ENCODE measurements around the gene WNT7B.

Gene WNT7B

DNA sequence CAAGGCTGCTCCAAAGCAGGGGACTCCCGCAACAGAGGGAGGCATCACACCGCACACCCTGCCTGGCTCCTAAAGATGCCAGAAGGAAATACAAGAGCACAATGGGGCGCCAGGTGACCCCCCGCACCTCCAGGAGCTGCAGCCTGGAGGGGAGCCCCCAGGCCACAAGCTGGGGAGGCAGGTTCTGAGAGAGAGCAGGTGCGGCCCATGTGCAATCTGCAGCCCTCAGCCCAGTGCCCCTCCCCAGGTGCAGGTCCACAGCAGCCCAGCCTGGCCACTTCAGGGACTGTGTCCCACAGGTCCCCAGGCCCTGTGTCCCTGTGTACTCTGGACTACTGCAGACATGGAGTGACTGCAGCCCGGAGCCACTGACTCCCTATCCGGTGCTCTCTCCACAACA is 13.1 kb downstream of the WNT7B start:
- DNase-seq (ENCODE audit: low spot score) = no peak
- TF ChIP-seq, protein P1, sequence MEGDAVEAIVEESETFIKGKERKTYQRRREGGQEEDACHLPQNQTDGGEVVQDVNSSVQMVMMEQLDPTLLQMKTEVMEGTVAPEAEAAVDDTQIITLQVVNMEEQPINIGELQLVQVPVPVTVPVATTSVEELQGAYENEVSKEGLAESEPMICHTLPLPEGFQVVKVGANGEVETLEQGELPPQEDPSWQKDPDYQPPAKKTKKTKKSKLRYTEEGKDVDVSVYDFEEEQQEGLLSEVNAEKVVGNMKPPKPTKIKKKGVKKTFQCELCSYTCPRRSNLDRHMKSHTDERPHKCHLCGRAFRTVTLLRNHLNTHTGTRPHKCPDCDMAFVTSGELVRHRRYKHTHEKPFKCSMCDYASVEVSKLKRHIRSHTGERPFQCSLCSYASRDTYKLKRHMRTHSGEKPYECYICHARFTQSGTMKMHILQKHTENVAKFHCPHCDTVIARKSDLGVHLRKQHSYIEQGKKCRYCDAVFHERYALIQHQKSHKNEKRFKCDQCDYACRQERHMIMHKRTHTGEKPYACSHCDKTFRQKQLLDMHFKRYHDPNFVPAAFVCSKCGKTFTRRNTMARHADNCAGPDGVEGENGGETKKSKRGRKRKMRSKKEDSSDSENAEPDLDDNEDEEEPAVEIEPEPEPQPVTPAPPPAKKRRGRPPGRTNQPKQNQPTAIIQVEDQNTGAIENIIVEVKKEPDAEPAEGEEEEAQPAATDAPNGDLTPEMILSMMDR (IDR thresholded peaks at IDR 0.05; ENCODE audit: extremely low read depth, insufficient read depth, missing control alignments) = no peak
- in situ Hi-C loops (cut with MboI; ENCODE audit: low pct_unique_long_range_greater_than_20kb, low sequenced_read_pairs, unreplicated experiment) = no loop called here

DNA sequence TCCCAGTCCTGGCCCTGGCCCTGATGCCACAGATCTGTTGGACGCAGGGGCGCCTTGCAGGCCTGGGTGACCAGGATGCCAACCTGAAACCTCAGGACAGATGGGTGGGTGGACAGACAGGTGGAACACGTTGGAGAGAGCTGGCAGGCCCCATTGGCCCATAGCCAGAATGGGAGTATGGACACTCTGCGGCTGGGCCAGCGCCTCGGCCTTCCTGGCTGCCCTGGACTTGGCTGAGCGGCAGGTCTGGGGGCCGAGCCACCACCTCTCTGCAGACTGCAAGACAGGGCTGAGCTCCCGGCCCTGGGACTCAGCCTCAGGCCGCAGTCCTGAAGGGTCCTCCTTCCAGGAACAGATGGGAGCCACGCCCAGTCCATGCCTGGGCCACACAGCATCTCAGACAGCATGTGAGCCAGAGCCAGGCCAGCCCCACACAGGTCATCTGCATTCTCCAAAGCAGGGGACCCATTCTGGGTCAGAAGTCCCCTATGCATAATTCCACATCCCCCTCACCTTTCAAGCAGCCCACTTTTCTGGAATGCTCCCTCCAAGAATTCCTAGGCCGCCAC is 14.1 kb downstream of the WNT7B start:
- TF ChIP-seq, protein P1 (IDR thresholded peaks at IDR 0.05; ENCODE audit: extremely low read depth, insufficient read depth, missing control alignments) = no peak
- no peak for DNase-seq (ENCODE audit: low spot score)
- in situ Hi-C loops (cut with MboI; ENCODE audit: low pct_unique_long_range_greater_than_20kb, low sequenced_read_pairs, unreplicated experiment) = no loop called here

DNA sequence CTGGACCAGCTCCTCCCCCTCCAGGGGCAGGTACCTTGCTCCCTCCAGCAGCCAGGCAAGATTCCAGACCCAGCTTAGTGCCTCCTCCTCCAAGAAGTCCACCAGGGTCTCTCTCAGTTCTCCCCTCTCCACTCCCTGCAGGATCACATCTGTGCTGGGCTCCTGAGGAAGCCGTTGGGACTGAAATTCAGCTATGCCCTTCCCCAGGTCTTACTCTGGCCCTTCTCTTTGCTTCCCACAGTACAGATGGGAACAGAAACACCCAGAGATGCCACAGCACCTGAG is 14.6 kb downstream of the WNT7B start:
- no peak for DNase-seq (ENCODE audit: low spot score)
- TF ChIP-seq, protein P1 (IDR thresholded peaks at IDR 0.05; ENCODE audit: extremely low read depth, insufficient read depth, missing control alignments) = no peak
- in situ Hi-C loops (cut with MboI; ENCODE audit: low pct_unique_long_range_greater_than_20kb, low sequenced_read_pairs, unreplicated experiment) = no loop called here

DNA sequence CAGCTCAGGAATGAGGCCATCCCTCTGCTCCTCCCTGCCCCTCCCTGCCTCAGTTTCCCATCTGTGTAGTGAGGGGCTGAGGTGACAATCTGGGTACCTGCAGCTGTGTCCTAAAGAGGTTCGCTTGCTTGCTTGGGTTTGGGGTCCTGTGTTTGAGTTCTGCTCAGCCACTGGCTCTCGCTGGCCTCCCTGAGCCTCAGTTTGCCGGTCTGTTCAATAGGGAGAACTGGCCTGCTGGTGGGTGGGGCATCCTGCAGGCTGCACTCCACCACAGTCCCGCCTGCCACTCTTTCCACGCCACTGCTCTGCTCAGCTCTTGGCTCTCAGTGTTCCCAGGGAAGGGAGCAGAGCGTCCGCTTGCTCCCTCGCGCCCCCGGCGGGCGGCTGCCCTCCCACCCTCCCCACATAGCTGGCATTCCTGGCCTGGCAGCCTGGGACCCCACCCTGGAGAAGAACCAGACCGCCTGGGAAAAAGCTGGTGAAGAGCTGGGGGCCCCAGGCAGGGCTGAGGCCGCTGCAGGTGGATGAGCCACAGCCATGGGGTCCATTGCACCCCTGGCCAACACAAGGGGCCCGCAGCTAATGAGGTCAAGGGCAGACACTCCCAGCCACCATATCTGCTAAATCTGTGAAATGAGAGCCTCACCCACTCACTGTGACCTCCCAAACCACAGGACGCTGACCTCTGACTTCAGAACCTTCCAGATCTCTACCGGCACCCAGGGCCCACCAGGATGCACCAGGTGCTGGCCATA is 15.1 kb downstream of the WNT7B start:
- DNase-seq (ENCODE audit: low spot score) = no peak
- in situ Hi-C loops (cut with MboI; ENCODE audit: low pct_unique_long_range_greater_than_20kb, low sequenced_read_pairs, unreplicated experiment) = no loop called here
- TF ChIP-seq, protein P1 (IDR thresholded peaks at IDR 0.05; ENCODE audit: extremely low read depth, insufficient read depth, missing control alignments) = no peak

DNA sequence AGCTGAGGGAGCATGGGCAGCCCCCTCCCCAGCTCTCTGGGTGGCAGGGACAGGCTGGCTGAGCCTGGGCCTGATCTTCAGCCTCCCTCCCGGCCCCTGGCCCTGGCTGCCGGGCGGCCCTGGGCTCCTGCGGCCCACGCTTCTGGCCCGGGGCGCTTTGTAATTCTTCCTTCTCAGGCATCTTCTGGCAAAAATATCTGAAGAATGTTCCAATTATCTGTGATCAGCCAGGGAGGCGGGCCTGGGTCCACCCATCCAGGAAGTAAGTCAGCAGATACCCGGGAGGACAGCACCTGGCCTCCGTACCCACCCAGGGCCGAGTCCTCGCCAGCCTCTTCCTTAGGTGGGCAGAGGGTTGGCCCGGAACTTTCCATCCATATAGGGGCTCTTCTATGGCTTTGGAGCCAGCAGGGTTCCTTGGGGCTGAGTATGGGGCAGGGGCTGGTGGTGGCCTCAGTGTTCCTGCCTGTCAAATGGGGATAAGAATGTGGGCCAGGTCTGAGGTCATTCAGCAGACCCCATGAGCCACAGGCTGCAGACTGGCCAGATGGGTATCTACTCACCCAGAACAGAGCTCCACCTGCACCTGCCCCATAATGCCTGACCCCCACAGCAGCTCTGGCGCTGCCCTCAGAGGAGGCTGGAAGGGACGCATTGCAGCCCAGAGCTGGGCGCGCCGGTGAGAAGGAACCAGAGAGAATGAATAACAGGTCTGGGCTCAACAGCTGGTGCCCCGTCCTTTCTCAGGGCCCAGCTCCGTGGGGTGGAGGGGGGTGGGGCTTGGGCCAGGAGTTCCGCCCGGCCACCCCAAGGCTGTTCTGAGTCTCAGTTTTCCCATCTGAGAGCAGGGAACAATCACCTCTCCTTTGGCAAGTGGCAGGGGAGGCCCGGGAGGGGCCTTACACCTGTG is 16.2 kb downstream of the WNT7B start:
- TF ChIP-seq, protein P1 (IDR thresholded peaks at IDR 0.05; ENCODE audit: extremely low read depth, insufficient read depth, missing control alignments) = no peak
- in situ Hi-C loops (cut with MboI; ENCODE audit: low pct_unique_long_range_greater_than_20kb, low sequenced_read_pairs, unreplicated experiment) = no loop called here
- DNase-seq (ENCODE audit: low spot score) = no peak

DNA sequence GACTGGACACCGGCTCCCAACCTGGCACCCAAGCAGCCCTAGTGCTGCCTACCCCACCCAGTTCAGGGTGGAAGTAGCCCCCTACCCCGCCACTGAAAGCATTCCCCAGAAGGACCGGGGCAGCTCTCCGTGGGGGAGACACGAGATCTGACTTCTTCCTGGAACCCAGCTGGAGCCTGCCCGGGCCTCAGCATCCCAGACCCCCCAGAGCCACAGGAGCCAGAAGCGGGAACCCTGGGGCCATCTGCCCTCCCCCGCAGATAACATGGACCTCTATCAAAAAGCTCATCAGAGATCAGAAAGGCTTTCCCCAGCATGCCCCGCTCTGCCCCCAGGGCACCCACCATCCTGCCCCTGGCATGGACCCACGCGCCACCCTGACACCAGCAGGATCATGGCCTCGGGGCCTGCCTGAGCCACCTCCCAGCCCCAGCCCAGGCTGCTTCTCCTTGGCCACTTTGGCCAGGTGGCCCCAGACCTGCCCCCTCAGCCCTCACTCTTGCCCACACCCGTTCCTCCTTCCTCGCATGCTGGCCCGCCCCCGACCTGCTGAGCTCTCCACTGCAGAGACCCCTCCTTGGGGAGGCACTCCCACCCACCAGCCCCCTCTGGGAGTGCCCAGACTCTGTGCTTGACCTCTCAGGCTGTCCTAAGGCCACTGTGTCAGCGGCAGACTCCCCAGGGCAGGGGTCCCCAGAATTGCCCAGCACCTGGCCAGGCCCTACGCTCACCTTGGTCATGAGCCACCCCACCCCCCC is 17.1 kb downstream of the WNT7B start:
- TF ChIP-seq, protein P1 (IDR thresholded peaks at IDR 0.05; ENCODE audit: extremely low read depth, insufficient read depth, missing control alignments) = no peak
- in situ Hi-C loops (cut with MboI; ENCODE audit: low pct_unique_long_range_greater_than_20kb, low sequenced_read_pairs, unreplicated experiment) = no loop called here
- DNase-seq (ENCODE audit: low spot score) = no peak

Data from GM13977 (cell line).